Activated CD4-positive, alpha-beta T cell treated with anti-CD3 and anti-CD28 coated beads for 48 hours (primary cell): ENCODE results near the gene PRSS36.
"Not testable (repeated sequence)": the region's sequence is repeated elsewhere in the genome, so short reads cannot be mapped to it uniquely, and the experiment has no call there.

Experiments used
- DNase-seq: peaks from one replicate; pipeline ENCODE4 v3.0.0-alpha.2; 2020

Gene PRSS36

DNA sequence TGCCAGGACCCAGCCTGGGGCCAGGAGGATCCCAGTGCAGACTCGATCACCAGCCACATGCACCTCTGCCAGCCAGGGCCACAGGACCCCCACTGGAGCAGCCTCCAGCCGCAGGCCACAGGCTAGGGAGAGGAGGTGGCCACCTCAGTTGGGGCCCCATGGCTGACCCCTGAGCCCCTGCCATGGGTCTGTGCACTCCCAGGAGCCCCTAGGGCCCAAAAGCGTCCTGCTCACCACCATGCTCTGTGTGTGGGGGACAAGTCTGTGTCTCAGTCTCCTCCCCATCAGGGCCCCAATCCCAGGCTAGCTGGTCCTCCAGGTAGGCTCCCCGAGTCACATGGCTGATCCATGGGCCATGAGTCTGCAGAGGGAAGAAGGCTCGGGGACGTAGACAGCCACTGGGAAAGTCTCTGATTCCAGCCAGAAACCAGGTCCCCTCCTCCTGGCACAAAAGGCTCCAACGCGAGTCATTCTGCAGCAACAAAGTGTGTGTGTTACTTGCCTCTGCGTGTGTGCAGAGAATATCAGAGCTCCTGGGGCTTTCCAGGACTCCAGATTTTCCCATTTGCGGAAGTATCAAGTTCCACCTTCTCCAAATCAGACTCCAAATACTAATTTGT is 8.3 kb downstream of the PRSS36 start:
- DNase-seq, result no peak

DNA sequence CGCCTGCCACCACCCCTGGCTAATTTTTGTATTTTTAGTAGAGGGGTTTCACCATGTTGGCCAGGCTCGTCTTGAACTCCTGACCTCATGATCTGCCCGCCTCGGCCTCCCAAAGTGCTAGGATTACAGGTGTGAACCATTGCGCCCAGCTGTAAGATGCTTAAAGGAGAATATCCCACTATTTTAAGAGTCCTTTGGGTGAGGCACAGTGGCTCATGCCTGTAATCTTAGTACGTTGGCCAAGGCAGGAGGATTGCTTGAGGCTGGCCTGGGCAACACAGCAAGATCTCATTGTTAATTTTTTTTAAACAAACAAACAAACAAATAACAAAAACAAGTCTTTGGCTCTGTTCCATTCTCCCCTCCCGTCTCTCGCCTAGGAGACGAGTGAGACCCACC is 8.8 kb downstream of the PRSS36 start:
- not testable (repeated sequence) for DNase-seq

DNA sequence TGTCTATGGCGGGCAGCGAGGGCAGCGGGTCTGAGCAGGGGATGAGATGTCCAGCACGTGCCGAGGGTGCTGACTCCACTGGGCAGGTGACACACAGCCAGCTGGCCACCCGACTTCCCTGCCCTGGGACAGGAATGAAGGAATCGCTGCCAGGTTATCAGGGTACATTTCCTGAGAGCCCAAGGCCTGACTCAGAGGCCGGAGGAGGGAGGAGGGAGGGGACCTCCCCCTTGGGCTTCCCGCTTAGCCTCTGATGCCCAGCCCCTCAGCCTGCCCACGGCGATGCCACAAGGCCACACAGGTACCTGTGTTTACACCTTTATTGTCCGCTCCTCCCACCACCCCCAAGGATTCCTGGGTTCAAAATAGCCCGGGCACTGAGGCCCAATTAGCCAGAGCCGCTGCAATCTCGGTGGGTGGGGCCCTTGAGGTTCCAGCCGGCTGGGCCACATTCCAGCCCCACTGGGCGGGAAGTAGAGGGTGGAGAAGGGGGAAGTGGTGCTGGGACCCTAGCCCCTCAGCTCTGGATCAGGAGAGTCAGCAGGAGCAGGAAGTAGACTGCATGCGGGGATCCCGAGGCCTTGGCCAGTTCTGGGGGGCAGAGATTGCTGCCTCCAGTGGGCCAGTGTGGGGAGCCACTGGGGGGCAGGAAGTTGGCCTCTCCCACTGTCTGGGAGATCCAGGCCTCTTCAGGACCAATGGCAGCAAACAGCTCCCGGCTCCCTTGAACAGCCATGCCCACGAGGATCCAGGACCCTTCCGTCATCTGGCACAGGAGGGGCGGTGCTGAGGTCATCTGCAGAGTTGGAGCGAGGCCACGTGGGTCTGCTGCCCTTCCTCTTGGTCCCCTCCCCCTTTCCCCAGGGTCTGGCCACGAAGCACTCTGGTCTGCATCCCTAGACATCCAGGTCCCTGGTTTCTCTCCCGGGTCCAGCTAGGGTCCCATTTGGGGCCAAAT is 11.0 kb downstream of the PRSS36 start:
- DNase-seq, result no peak

DNA sequence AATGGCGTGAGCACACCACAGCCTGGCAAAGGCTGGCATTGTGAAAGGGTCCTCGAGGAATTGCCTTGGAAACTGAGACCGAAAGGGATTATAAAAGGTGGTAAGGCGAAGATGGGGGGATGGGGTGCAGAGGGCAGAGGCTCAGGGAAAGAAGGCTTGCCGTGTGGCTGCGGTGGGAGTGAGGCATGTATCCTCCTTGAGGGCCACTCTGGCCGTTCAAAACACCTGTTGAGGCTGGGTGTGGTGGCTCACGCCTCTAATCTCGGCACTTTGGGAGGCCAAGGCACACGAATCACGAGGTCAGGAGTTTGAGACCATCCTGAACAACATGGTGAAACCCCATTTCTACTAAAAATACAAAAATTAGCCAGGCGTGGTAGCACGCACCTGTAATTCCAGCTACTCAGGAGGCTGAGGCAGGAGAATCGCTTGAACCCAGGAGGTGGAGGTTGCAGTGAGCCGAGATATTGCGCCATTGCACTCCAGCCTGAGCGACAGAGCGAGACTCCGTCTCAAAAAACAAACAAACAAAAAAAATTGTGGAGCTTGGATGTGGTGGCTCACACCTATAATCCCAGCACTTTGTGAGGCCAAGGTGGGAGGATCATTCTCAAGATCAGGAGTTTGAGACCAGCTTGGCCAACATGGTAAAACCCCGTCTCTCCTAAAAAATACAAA is 12.9 kb downstream of the PRSS36 start:
- not testable (repeated sequence) for DNase-seq

DNA sequence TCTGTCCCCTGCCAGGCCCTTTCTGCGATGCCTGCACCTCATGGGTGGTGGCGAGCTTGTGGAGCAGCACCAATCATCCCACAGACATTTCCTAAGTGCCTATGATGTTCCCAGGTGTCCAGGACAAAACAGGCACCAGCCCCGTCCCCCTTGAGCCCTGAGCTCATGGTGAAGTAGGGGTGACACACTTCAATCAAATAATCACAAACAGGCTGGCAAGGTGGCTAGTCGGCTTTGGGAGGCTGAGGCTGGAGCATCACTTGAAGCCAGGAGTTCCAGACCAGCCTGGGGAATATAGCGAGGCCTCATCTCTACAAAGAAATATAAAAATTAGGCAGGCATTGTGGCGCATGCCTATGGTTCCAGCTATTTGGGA is 13.6 kb downstream of the PRSS36 start:
- no peak for DNase-seq

DNA sequence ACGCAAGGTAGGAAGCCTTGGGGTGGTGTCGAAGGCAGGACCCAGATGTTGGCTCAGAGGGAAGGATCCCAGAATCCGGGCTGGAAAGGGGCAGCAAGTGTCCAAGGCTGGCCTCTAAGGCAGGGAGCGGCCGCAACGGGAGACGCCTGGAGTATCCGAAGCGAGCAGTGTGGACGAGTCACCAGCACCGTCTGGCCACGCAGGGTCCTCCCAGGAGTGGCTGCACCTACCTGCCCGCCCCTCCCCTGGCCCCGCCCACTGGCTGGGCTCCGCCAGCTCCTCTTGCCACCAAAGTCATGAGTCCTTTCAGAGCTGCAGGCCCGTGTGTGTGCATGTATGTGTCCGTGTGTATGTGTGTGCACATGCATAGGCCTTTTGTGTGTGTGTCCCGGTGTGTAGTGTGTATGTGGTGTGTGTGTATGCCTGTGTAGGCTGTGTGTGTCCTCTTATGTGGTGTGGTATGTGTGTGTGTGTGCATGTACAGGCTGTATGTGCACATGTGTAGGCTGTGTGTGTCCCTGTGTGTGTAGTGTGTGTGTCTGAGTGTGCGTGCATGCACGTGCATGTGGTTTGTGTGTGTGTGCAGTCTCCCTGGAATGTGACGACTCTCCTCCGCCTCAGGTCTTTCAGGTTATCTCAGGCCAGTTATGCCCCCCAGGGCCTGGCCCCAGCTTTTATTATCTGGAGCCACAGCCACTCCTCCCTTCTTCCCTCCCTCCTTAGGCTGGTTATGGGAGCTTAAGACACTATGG is 14.2 kb downstream of the PRSS36 start, which contains the start of gene PRSS8:
TSS of gene PRSS8 (minus strand) at position 193 of the 752 bp plus-strand sequence. CDS start 229 bp downstream, outside the sequence.
- no peak for DNase-seq

DNA sequence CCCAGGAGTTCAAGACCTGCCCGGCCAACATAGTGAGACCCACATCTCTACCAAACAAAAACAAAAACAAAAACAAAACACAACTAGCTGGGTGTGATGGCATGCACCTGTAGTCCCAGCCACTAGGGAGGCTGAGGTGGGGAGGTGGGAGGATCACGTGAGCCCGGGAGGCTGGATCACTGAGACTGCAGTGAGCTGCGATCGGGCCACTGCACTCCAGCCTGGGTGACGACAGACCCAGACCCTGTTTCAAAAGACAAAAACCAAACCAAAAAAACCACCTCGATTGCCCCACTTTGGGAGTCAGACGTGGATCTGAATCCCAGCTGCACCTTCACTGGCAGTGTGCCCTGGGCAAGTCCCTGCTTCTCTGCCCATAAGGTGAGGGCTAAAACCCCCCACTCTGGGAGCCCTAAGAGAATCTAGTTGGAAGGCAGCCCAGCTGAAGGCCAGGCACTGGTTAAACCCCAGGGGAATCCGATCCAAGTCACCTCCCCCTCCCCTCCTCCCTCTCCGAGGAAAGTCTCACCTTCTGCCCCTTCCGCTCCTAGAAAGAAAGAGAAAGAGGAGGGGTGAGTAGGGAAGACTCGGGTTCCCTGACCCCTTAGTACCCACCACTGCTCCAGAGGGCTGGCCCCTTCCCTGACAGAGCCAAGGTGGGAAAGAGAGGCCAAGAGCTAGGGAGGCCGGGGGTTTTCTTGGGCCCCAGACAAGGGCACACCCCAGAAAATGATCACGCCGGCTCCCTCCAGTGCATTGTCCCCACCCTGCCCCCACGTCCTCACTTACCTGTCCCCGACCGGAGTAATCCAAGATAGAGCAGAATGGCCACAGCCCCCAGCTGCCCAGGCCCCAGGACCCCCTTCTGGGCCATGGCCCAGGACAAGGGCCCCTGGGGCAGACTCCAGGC is 15.0 kb downstream of the PRSS36 start:
- no peak for DNase-seq

DNA sequence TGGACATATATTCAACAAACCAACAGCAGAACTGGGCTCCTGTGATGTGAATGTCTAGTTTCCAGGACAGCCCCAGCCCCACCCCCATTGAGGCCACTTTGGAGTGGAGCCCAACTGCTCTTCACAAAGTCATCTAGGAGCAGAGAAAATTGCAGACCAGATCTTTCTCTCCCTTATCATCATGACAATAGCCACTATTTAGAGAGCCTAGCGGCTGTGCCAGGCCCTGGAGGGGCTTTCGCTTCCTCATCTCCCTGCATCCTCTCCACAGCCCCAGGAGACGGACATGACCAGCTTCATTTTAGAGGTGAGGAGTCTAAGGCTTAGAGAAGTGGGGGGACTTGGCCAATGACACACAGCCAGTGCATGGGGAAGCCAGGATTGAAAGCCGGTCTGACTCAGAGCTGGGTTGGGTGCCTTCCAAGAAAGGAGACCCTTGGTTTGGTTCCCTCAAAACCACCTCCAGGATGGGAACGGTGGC is 15.7 kb downstream of the PRSS36 start:
- DNase-seq, result no peak

DNA sequence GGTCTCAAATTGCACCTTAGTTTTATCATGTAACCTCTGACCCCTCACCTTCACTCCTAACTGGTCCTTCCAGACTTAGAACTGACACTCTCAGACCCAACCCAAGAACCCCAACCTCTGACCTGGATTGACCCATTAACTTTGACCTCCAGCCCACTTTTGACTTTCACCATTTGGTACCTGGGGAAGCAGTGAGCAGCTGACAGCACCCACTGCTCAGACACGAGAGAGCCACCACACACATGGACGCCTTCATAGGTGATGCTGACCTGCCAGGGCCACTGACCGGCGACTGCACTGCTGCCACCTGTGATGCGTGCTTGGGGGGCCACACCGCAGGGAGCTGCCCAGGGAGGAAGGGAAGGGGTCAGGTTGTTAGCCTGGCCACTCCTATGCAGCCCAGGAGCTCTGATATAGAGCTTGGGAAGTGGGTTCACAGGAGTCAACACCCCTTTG is 16.8 kb downstream of the PRSS36 start:
- DNase-seq, result no peak

DNA sequence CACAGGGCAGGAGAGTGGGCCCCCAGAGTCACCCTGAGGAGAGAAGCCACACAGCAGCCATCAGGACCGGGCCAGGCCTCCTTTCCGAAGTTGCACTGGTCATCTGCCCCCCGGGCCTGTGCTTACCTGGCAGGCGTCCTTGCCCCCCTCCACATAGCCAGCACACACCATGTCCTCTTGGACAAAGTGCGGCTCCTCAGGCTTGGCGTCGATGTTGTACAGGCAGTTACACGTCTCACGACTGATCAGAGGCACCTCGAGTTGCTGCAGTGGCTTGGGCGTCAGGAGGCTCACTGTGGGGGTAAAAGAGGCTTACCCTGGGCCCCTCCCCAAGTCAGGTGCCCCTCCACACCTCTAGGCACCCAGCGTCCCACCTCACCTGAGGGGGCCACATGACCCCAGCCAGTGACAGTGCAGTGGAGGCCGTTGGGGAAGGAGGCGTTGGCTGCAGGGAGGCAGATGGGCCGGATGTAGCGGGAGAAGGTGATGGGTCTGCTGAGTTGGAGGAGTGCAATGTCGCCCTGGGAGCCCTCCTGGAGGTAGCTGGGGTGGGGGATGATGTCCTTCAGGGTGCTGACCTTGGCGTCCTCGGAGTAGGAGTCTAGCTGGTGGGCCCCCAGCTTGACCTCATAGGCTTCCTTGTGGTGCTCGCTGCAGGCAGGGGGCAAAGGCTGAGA is 17.4 kb downstream of the PRSS36 start:
- DNase-seq, result no peak

DNA sequence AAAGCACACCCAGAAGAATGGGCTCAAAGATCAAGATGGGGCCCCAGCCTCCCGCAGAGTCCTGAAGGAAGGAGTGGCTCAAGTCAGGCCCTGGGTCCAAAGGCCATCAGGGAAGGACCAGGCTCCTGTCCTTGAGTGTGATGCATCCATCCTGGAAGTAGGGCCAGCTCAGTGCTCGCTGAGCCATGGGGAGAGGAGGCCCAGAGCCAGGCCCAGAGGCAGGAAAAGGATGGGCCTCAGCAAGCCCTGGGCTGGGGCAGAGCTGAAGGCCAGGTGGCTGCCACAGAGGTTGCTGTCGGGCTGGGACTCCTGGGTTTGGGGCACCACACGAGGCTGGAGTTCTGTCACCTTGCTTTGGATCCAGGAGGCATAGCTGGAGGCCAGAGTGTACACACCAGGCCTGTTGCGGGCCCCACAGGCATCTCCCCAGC is 18.0 kb downstream of the PRSS36 start:
- DNase-seq, result no peak

DNA sequence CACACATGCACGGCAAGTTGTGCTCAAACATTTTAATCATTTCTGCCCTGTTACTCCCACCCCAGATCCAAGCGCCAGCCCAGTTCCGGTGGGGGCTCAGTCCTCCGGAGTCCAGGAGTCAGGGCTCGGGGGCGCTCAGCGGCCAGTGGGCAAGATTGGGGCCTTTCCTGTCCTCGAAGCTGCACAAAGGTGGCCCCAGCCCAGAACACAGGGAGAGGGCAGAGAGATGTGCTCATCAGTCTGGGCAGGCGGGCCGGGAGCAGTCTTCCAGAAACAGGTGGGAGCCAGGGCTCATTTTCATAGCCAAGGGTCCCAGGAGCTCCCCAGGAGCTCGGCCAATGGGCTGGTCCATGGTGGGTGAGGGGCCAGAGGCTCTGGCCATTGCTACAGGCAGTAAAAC is 18.4 kb downstream of the PRSS36 start:
- DNase-seq, result no peak

DNA sequence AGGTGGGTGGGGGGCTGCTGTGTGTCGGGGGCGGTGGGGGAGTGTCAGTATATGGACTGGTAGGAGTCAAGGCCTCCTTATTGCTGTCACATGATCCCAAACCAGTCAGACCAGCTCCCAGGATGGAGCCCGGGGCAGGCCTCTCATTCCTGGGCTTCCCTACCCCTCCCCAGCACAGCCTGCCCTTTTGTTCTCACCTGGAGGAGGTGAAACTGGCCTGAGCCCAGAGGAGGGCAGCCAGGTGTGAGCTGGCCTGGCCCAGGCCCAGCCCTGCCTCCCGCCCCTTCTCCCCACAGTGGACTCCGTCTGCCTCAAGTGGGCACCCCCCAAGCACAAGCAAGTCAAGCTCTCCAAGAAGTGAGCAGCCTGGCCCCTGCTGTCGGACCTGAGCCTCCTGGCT is 19.0 kb downstream of the PRSS36 start:
- DNase-seq, result no peak

DNA sequence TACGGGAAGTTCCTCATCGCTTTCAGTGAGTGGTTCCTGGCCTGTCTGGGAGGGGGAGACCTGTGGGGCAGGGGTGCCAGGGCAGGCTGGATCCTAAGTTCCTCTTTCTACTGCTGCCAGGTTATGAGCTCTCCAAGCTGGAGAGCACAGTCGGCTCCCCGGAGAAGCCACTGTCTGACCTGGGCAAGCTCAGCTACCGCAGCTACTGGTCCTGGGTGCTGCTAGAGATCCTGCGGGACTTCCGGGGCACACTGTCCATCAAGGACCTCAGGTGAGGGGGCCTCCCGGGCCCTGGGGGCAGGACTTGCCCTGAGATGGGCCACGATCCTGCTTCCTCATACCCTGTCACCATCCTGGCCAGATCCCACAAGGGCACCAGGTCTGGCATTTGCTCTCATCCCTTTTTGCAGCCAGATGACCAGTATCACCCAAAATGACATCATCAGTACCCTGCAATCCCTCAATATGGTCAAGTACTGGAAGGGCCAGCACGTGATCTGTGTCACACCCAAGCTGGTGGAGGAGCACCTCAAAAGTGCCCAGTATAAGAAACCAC is 19.5 kb downstream of the PRSS36 start:
- no peak for DNase-seq

DNA sequence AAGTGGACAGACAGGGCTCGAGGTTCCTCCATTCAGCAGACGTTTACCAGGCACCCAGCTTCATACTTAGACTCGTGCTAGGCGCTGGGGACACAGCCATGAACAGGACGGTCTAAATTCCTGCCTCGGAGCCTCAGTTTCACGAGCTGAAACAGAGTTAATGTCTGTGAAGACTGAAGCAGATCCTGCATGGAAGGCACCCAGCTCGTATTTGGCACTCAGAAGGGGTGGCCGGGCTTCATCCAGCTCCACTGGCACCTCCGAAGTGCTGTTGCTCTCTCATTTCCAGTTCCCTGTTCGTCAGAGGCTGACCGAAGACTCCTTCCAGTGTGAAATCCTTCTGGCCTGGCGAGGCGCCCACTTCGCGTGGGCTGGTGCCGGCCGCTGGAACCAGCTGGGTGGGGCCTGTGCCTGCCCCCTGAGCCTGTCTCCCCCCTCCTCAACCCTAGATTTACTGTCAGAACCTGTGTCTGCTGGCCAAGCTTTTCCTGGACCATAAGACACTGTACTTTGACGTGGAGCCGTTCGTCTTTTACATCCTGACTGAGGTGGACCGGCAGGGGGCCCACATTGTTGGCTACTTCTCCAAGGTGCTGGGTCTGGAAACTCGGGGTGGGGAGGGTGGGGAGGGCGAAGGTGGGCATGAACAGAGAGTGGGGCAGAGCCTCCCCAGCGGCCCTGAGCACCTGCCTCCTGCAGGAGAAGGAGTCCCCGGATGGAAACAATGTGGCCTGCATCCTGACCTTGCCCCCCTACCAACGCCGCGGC is 20.1 kb downstream of the PRSS36 start:
- no peak for DNase-seq

DNA sequence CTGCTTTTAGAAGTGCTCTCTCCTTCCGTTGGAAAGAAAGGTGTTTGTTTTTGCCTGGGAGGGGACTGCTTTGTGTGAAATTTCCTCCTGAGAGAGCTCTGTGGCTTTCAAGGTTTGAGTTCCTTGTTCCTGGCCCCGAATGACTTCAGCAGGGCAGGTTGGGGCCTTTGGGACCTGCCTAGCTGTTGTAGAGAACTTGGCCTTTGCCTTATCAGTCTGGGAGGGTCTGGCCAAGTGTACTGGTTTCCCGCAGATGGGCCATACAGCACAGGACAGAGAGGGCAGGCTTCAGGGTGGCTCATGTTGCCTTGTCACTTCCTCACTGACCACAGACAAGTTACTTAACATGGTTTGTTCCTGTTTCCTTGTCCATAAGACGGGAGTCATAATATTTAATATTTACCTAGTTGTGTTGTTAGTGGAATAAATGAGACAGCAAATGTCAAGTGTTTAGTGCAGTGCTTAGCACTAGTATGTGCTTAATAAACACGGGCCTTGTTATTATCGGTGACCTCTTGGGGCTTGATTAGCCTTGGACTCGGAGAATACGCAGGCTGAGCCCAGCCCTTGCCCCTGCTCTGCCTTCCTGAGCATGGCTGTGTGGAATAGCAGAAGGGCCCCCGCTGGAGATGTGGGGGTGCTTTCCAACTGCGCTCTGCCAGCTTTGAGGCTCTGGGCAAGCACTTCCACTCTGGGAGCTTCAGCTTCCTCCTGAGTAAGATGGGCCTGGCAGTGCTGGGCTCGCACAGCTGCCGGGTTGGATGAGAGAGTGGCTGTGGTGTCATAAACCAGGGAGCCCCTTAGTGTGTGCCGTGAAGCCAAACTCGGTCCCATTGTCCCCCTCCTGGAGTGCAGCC is 20.9 kb downstream of the PRSS36 start:
- no peak for DNase-seq

DNA sequence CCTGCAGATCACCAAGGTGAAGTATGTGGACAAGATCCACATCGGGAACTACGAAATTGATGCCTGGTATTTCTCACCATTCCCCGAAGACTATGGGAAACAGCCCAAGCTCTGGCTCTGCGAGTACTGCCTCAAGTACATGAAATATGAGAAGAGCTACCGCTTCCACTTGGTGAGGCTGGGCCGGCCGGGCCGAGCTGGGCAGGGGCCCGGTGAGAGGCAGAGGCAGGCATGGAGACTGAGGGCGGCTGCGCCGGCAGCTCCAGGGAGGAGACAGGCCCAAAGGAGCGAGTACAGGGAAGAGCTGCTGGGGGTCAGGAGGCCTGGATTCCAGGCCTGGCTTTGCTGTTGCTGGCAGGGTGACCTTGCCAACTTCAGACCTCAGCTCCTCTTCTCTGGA is 22.7 kb downstream of the PRSS36 start:
- no peak for DNase-seq

DNA sequence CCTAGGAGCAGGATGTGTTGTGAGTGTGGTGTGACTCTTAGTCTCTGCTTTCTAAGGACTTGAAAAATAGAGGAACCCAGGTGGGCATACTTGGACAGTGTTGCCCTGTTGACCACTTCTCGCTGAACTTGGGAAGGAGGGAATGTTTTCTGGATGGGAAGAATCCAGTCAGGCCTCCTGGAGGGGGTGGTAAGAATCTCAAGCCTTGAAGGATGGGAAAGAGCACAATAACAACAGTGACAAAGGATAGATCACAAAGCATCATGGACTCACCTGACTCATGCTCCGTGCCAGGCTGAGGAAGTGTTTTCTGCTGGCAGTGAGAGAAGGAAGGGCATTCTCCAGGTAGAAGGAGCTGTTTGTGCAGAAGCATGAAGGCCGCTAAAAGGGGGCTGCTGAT is 24.0 kb downstream of the PRSS36 start:
- no peak for DNase-seq

DNA sequence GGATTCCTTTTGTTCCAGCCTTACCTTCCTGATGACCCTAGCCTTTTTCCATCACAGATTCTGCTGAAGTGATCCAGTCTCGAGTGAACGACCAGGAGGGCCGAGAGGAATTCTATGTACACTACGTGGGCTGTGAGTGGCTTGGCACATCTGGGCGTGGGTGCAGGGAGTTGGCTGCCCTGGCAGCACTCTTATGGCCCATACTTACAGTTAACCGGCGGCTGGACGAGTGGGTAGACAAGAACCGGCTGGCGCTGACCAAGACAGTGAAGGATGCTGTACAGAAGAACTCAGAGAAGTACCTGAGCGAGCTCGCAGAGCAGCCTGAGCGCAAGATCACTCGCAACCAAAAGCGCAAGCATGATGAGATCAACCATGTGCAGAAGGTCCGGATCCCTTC is 29.7 kb downstream of the PRSS36 start:
- no peak for DNase-seq
